GM06990 (cell line): ENCODE results near the gene ADAMTS16.

Experiments used
- DNase-seq: peaks from one replicate; pipeline ENCODE4 v3.0.0-alpha.2; 2011; ENCODE audit not compliant: insufficient read length; ENCODE audit errors: extremely low read depth
- H3K27me3 ChIP-seq: replicated peaks from 2 replicates; pipeline ENCODE4 v1.6.0; 2011; ENCODE audit warnings: low read length; ENCODE audit not compliant: control insufficient read depth, insufficient read depth
- H3K36me3 ChIP-seq: 2 replicates; pipeline ENCODE4 v1.5.1; 2011; ENCODE audit warnings: low read length; ENCODE audit not compliant: control insufficient read depth, insufficient read depth
- H3K4me3 ChIP-seq: replicated peaks from 2 replicates; pipeline ENCODE4 v1.5.1; 2011; ENCODE audit warnings: low read depth, mild to moderate bottlenecking, control low read depth, low read length
- TF ChIP-seq, protein P1 (sequence below): IDR thresholded peaks from 2 replicates; pipeline ENCODE4 v1.5.1; 2011; ENCODE audit warnings: low read length, control low read depth, mild to moderate bottlenecking, inconsistent platforms; ENCODE audit not compliant: insufficient read depth, poor library complexity, severe bottlenecking

The ADAMTS16 gene

DNA sequence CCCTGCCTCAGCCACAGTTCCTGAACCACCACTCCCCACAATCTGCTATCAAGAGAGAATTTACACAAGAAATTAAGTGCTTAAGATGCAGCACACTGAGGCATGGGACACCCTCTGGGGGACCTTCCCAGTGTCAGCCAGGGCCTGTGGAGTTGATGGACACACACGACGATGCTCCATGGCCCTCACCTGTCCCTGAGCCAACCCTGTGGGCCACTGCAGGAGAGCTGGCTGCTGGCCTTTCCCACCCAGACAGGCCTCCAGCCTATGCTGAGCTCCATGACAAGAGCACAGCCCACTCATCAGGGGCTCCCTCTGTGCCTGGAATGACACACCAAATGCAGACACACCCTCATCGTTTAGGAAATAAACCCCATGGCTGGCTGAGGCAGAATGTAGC, 124.6 kb downstream of the ADAMTS16 start:
- no peak for DNase-seq
- no peaks in the 10 kb centered on the region for H3K36me3 ChIP-seq
- H3K27me3 ChIP-seq = no peaks in the 10 kb centered on the region
- TF ChIP-seq, protein P1, sequence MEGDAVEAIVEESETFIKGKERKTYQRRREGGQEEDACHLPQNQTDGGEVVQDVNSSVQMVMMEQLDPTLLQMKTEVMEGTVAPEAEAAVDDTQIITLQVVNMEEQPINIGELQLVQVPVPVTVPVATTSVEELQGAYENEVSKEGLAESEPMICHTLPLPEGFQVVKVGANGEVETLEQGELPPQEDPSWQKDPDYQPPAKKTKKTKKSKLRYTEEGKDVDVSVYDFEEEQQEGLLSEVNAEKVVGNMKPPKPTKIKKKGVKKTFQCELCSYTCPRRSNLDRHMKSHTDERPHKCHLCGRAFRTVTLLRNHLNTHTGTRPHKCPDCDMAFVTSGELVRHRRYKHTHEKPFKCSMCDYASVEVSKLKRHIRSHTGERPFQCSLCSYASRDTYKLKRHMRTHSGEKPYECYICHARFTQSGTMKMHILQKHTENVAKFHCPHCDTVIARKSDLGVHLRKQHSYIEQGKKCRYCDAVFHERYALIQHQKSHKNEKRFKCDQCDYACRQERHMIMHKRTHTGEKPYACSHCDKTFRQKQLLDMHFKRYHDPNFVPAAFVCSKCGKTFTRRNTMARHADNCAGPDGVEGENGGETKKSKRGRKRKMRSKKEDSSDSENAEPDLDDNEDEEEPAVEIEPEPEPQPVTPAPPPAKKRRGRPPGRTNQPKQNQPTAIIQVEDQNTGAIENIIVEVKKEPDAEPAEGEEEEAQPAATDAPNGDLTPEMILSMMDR = no peak
- H3K4me3 ChIP-seq = no peak overlapping the region

DNA sequence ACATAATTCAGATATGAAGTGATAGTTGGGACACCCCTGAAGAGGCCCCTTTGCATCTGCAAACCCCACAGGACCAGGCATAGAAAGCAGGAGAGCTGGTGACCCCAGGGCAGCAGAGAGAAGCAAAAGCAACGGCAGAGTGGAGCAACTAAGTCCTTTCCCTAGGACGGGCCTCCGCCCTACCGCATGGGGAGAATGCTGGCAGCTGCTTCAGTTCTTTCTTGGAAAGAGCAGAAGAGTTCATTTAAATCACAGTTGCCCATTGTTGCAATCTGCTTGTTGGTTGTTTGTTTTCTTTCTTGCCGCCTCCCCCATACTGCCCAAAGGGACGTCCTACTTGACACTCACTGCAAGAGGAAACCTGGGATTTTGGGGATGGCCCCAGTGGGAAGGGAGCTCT, 126.2 kb downstream of the ADAMTS16 start:
- TF ChIP-seq, protein P1 = no peak
- no peak overlapping the region for H3K4me3 ChIP-seq
- DNase-seq = no peak
- H3K27me3 ChIP-seq = no peaks in the 10 kb centered on the region
- H3K36me3 ChIP-seq = no peaks in the 10 kb centered on the region

DNA sequence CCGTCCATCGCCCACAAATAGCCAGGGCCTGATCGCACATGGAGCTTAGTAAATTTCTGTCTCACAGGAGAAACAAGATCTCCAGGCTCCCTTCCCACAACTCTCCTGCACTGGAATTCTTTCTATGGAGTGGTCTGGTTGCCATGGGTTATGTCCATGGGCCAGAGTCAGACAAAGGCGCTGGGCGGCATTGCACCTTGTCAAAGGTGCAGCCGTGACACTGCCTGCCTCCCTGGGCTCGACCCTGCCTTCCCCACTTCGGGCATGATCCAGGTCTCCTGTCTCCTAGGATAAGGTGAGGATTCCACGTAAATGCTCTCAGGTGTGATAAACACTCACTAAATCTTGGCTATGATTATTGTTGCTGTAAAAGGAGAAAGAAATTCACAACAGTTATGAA, 130.0 kb downstream of the ADAMTS16 start:
- no peak for DNase-seq
- H3K36me3 ChIP-seq = no peaks in the 10 kb centered on the region
- H3K27me3 ChIP-seq = no peaks in the 10 kb centered on the region
- TF ChIP-seq, protein P1 = no peak
- H3K4me3 ChIP-seq = no peak overlapping the region

DNA sequence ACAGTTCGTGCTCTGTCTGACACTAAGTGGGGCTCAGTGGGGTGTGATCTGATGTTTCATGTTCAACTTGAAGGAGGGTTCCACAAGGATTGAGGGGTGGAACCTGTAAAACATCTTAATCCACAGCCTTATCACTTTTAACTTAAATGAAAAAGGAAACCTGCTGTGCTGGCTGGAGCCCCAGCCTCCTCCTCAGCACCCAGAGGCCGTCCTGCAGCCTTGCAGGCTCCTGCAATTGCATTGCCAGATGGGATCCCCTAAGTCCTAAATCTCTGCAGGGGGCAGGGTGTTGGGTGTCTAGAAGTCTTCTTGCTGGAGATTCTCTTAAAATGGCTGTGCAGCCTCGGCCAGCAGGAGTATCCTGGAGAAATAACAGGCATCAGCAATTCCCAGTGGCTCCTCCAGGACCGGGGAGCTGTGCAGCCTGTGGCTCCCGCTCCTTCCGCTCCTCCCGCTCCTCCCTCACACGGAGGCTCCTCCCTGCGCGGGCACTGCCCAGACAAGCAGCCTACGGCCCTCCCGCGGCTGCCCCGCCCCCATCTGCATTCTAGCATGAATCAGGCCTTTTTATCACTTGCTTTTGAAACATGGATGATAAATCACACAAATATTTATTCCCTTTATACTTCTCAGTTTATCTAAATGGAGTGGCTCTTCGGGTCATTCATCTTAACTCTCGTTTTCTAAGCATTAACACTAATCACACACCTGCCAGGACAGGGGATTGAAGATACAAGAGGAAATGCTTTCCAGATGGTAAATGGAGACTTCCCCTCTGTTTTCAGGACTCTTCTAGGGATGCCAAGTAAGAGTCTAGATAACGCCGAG, 131.0 kb downstream of the ADAMTS16 start:
- Histone ChIP-seq H3K4me3 (no peak overlapping the region), H3K36me3 (no peaks in the 10 kb centered on the region), H3K27me3 (no peaks in the 10 kb centered on the region)
- no peak for DNase-seq
- TF ChIP-seq, protein P1 = no peak

DNA sequence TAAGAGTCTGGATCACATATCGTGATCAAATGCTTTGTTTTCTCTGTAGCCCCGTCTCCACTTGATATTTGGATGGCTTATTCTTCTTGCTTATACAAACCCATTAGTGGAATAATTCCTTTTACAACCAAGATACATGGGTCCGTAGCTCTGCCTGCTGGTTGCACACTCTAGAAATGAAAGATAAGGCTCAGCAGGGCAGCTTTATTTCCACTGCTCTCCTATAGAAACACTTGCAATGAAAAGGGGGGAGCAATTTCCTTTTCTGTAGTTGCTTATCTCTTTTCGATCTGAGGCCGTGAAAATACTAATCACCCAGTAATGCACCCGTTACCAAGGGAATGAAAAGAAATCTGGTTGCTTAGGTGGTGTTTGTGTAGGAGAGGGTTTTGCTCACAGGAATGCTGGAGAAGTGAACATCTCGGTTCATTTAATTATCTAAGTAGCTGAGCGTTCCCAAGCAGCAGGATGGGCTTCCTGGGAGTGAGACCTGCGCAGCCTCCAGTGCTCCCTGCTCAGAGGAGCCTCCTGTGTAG, 131.7 kb downstream of the ADAMTS16 start:
- Histone ChIP-seq H3K4me3 (no peak overlapping the region), H3K36me3 (no peaks in the 10 kb centered on the region), H3K27me3 (no peaks in the 10 kb centered on the region)
- DNase-seq = no peak
- TF ChIP-seq, protein P1 = no peak
